ENCODE results near the gene DUSP23.

The DUSP23 gene

DNA sequence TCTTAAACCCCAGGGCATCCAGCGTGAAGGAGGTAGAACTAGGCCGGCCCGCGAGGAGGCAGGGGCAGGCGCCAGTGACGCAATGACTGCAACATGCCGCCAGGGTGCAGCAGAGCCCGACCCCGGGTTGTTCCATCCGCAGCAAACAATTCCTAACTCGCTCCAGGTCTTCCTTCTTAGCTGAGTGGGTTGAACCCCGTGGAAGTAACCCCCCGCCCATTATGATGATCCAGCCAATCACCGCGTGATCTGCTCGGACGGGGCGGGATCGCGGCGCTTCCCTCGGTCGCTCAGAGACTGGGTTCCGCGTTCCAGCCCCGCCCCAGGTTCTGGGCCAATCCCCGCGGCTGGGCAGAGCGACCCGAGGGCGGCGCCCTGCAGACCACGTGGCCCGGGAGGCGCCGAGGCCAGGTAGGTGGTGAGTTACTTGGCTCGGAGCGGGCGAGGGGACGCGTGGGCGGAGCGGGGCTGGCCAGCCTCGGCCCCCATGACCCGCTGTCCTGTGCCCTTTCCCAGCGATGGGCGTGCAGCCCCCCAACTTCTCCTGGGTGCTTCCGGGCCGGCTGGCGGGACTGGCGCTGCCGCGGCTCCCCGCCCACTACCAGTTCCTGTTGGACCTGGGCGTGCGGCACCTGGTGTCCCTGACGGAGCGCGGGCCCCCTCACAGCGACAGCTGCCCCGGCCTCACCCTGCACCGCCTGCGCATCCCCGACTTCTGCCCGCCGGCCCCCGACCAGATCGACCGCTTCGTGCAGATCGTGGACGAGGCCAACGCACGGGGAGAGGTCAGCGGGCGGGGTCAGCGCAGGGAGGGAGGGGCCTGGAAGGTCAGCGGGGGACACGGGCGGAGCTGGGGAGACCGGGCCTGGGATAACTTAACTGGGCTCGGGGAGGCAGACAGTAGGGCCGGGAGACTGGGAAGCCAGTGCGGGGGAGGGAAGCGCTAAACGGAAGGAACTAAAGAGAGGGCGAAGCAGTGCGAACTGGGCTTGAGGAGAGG lies at the start of gene DUSP23:
Gene DUSP23 (plus strand): TSS at position 380 of the 1,000 bp plus-strand sequence. CDS start 139 bp downstream, at position 519.
- peak; percentile 94 for DNase-seq

DNA sequence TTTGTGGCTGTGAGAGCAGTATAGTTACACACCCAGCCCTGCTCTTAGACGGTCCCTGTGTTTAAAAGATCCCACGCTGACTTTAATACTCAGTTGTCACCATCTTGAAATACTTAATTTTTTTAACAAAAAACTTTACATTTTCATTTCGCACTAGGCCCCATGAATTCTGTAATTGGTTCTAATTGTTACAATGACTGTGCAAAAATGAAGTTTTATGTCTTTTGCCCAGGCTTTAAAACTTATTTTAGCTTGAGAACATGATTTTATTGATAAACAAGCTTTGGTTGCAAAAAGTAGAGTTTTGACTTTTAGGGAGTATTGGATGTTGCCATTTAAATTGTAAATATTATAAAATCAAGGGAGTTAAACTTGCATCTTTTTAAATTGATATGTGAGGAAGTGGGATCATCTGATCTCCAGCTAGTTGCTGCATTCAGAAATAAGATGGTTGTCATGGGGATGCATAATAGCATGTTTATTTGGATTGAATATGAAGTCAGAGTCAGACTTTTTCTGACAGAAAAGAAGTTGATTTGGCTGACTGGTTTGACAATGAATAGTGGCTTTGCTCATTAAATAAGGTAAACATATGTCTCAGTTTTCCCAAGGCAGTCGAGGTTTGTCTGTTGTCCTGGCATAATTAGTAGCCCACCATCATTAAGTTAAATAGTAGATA lies 43.4 kb upstream of the DUSP23 start:
- DNase-seq = no peak

GRCh38 chr1:159743651-159744410 lies 36.9 kb upstream of the DUSP23 start:
- DNase-seq = no peak

DNA sequence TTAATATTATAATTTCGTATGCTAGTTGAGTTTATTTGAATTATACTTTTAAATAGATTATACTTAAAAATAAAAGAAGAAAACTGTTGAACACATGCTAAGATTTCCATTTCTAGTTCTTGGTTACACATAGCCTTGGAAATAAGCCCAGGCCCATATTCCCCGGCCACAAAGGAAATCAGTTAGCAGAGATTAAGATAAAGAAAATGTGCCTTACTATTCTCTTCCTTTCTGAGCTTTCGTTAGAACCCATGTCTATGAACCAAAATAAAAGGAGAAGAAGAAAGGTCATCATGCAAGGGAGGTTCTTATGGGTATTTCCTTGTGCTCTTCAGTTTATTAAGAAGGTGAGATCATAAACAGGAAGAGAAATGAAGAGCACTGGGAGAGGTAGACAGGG lies 34.1 kb upstream of the DUSP23 start:
- DNase-seq = no peak

- DNase-seq = no peak
Measured at GRCh38 chr1:159748370-159748769, 32.4 kb upstream of the DUSP23 start.

- no peak for DNase-seq
Measured at GRCh38 chr1:159749630-159750029, 31.1 kb upstream of the DUSP23 start.

GRCh38 chr1:159750621-159751020 lies 30.1 kb upstream of the DUSP23 start:
- no peak for DNase-seq

DNA sequence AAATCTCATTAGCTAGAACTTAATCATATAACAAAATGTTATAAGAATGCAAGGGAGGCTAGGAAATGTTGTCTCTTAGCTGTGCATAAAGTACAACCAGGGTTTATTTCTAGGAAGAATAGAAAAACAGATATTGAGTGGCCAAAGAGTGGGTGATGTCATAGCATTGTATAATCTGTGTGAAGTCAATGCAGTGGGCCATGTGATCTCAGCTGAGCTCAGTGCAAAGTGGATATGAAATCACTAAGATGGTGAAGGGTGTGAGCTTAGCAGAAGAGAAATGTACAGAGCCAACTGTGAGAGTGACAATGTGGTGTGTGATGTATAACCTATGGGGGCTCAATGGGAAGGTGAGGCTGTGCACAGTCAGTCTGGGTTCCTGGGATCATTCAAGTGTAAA lies 29.7 kb upstream of the DUSP23 start:
- DNase-seq = no peak

DNA sequence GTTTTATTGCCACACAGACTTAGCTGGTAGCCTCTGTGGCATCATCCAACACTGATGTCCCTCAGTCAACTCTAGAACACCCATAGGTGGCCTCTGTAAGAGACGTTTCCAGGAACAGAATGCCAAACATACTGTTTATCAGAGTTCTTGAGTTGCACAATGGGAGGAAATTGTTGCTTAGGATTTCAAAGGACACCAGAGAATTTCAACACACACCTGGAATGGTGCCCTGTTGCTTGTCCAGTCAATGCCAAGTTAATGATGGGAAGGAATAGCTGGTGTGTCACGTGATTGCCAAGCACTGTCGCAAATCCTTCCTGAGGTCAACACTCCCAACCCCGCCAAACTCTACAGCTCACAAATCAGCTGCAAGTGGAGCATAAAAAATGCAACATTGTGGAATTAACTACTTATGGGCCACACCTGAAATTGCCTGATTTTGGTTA lies 28.6 kb upstream of the DUSP23 start:
- DNase-seq = no peak

DNA sequence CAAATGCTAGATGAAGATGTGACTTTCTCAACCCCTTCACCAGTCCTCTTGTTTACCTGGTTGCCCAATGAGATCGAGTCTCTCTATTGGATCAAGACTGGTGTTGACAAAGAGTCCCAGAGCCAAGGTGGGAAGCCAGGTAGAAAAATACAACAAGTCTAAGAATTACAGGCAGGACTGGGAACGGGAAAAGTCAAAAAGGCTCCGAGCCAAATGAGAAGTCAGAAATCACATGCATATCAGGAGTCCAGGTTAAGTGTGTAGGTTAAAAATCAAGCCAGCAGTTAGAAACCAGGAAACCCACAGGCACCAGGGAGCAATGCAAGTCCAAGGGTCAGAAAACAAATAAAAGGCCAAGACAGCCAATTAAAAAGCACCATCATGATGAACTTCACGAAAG lies 27.4 kb upstream of the DUSP23 start:
- DNase-seq = no peak

GRCh38 chr1:159755451-159756007 lies 25.2 kb upstream of the DUSP23 start:
- no peak for DNase-seq

DNA sequence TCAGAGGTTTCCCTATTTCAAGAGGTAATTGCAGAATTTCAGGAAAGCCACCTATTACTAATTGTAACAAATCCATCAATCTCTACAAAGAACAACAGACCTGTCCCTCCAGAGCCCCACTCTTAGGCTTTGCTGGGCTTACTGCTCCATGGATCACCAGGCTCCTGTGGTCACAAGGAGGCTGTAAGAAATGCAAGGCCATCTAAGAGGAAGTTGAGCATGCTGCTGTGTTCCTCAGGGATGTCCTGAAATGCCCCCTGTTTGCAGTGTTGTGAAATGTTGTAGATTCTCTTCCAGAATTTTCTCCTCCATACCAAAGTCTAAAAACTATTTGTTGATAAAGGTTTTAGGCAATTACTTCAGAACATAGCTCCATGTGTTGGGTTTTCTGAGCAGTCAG lies 24.4 kb upstream of the DUSP23 start:
- DNase-seq = no peak

GRCh38 chr1:159763686-159764085 lies 17.1 kb upstream of the DUSP23 start:
- no peak for DNase-seq

GRCh38 chr1:159765806-159766205 lies 15.0 kb upstream of the DUSP23 start:
- DNase-seq = no peak

DNA sequence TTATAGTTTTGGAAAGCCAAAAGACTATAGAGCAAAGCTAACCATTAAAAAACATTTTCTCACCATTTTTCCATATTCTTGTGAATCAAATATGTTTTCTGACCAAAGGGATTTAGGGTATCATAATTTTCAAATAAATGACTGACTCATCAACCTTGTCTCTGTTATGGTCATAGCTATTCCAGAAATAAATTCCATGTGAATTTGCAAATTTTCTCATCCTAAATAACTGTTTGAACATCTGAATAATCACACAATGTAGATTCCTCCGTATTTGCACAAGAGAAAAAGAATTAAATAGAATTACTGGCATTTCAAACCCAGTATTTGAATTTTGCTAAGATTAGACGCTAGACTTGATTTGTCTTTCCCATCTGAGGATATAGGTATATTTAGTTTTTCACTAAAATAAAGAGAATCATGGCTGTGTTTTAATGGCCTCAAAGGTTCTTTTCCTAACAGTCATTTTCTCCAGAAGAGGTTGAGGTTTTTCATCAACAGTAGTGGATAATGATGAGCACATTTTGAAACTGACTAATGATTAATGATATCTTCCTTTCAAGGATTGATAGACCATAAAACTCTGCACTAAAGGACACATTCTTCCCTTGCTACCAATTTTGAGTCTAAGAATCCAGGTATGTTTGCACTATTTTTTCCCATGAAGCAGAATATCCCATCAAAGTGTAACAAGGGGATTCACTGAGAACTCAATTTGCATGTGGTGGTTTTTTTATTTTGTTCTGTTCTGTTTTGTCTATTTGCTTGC lies 9.5 kb upstream of the DUSP23 start:
- DNase-seq = no peak

DNA sequence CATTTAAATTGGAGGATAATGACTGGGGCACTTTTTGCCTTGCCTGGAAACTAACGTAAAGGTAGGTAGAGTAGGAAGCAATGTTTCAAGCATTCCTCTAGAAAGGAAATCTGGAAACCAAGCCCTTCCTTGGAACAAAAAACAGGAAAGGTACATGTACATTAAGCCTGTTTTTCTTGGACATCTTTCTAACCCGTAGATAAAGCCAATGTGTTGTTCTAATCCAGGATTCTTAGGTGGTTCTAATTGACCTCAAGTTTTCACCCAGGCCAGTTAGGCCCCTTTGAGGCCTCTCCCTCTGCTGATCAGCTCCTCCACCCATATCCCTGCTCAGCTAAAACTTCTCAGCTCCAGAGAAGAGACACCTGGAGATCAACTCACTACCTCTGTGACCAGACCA lies 6.3 kb upstream of the DUSP23 start:
- DNase-seq = no peak

DNA sequence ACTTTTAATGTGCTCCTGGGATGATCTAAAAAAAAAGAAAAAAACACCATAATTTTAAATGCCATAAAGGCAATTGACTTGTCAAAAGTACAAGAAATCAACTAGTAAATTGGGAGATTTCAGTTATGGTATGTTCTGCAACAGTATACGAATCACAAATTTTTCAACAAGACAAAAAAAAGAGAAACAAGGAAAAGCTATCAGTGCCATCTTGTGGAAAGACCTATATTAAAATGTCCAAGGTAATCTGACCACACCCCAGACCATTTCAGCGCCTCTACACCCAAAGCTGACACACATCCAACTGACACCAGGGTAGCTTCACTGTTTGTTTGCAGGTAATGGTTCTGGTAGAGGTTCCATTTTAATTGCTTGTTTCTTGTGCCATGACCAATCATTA lies 5.0 kb upstream of the DUSP23 start:
- DNase-seq = no peak

GRCh38 chr1:159778266-159778665 lies 2.5 kb upstream of the DUSP23 start:
- DNase-seq = no peak

DNA sequence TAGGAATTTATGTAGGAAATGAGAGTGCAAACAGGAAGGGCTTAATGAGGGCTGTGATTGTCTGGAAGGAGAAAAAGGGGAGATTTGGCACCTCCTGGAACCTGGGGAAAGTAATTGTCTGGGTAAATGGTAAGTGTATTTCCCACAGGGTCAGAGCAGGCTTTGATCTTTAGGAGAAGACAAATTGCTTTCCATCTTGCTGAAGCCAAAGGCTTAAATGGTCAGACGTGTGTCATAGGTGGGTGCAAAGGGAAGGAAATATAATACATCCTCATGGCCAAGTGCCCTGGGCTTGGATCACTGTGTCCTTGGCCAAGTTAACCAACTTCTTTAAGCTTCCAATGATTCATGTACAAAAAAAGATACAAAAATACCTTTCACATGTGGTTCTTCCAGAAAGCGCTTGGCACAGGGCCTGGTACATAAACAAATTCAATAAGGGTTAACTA lies 1.3 kb upstream of the DUSP23 start:
- no peak for DNase-seq

DNA sequence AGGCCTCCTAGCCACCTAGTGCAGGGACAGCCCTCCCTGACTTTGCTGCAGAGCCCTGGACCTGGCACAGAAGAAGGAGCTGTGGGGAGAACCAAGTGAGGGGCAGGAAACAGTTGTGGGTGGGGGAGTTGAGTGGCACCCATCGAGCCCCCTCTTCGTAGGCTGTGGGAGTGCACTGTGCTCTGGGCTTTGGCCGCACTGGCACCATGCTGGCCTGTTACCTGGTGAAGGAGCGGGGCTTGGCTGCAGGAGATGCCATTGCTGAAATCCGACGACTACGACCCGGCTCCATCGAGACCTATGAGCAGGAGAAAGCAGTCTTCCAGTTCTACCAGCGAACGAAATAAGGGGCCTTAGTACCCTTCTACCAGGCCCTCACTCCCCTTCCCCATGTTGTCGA lies 1.2 kb downstream of the DUSP23 start:
- no peak for DNase-seq

DNA sequence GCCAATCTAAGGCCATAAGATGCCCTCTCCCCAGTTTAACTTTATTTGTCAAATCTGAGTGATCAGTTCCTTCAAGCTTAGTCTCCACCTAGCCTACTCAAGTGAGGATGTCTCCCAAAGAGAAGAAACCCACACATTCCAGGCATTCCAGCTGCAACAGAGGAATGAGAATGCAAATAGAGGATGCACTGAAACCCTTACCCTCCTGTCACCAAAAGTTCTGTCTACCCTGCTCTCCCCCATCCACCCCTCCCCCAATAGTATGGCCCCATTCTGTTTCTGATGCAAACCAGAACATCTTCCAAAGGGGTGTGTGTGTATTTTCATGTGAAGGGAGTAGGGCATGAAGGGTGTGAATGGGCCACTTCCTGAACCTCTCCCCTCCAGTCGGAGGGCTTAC lies 3.0 kb downstream of the DUSP23 start:
- DNase-seq = no peak

- DNase-seq = no peak
Measured at GRCh38 chr1:159786465-159786864, 5.7 kb downstream of the DUSP23 start.
